Neural crest cell (in vitro differentiated cells): ENCODE results near the gene DIAPH2. TPM values are rescaled to one million over a fixed set of nuclear protein-coding genes. Genes with fewer than 3 reads are reported as not detected.

Source experiments
- DNase-seq: peaks from one replicate; pipeline ENCODE4 v3.0.0; 2021; ENCODE audit warnings: low read depth, mixed read lengths, low spot score
- H3K27ac Mint-ChIP-seq: one replicate; pipeline ENCODE4 v1.8.0; 2021; ENCODE audit warnings: mild to moderate bottlenecking, mixed read lengths; ENCODE audit not compliant: unreplicated experiment
- H3K27me3 Mint-ChIP-seq: 2 replicates; pipeline ENCODE4 v1.8.0; 2021; ENCODE audit warnings: low read depth, mild to moderate bottlenecking, mixed read lengths
- H3K36me3 Mint-ChIP-seq: 2 replicates; pipeline ENCODE4 v1.8.0; 2021; ENCODE audit warnings: low read depth, mild to moderate bottlenecking, mixed read lengths
- H3K4me1 Mint-ChIP-seq: 2 replicates; pipeline ENCODE4 v1.8.0; 2021; ENCODE audit warnings: mixed read lengths
- H3K4me3 Mint-ChIP-seq: one replicate; pipeline ENCODE4 v1.8.0; 2021; ENCODE audit warnings: mild to moderate bottlenecking, mixed read lengths
- H3K9me3 Mint-ChIP-seq: 2 replicates; pipeline ENCODE4 v1.8.0; 2021; ENCODE audit warnings: mixed read lengths
- total RNA-seq: library from RNA; stranded (reverse); gene quantifications from 2 replicates; pipeline ENCODE4 v1.2.1, GENCODE V29; 2021
- TF ChIP-seq, protein P1 (sequence below): fragments of 200-600 bp; sonication (generic); conservative IDR thresholded peaks from 2 replicates; pipeline ENCODE4 v1.5.0; 2021; ENCODE audit warnings: antibody characterized with exemption, mild to moderate bottlenecking

Gene DIAPH2
- total RNA-seq, 1 donor from 2014 or later, result 8.4 TPM

DNA sequence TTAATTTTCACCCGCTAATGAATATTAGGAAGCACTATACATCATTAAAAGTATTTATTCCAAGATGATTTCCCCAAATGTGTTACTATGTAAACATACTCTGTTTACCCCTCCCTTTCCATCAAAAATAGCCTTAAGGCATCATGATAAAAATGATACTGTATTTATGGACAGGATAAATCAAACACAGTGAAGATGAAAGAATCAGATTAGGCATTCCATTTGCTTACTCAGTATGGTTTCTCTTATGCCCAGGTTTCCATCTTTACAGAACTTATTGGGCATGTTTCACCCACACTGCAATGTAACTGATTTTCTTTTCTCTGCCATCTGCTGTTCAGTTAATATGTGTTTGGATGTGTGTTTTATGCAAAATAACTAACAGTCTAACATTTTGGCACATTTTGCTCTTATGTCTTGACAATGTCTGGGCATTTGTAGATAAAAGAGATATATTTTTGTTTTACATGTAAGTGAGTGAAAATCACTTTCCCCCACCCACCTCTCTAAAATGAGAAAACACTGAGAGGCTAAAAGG, 644.3 kb downstream of the DIAPH2 start:
- H3K27ac Mint-ChIP-seq, result no peak overlapping the region
- no peaks in the 10 kb centered on the region for H3K27me3 Mint-ChIP-seq
- H3K4me3 Mint-ChIP-seq, result no peak overlapping the region
- H3K36me3 Mint-ChIP-seq, result peaks cover 2% of the 10 kb centered on the region
- H3K9me3 Mint-ChIP-seq, result peaks cover 5% of the 10 kb centered on the region
- TF ChIP-seq, protein P1, sequence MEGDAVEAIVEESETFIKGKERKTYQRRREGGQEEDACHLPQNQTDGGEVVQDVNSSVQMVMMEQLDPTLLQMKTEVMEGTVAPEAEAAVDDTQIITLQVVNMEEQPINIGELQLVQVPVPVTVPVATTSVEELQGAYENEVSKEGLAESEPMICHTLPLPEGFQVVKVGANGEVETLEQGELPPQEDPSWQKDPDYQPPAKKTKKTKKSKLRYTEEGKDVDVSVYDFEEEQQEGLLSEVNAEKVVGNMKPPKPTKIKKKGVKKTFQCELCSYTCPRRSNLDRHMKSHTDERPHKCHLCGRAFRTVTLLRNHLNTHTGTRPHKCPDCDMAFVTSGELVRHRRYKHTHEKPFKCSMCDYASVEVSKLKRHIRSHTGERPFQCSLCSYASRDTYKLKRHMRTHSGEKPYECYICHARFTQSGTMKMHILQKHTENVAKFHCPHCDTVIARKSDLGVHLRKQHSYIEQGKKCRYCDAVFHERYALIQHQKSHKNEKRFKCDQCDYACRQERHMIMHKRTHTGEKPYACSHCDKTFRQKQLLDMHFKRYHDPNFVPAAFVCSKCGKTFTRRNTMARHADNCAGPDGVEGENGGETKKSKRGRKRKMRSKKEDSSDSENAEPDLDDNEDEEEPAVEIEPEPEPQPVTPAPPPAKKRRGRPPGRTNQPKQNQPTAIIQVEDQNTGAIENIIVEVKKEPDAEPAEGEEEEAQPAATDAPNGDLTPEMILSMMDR, result no peak
- peaks cover 18% of the 10 kb centered on the region for H3K4me1 Mint-ChIP-seq
- no peak for DNase-seq

DNA sequence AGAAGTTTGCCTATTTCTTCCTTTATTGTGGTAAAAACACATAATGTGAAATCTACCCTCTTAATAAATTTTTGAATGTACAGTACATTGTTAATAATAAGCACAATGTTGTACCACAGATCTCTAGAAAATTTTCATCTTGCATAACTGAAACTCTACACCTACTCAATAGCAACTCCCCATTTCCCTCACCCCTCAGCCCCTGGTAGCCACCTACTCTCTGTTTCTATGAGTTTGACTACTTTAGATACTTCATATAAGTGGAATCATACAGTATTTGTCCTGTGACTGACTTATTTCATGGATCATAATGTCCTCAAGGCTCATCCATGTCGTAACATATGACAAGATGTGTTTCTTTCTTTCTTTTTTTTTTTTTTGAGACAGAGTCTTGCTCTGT, 645.5 kb downstream of the DIAPH2 start:
- TF ChIP-seq, protein P1, result no peak
- Mint-ChIP-seq H3K36me3 (peaks cover under 1% of the 10 kb centered on the region), H3K4me1 (peaks cover 18% of the 10 kb centered on the region), H3K4me3 (no peak overlapping the region), H3K27ac (no peak overlapping the region), H3K9me3 (peaks cover 6% of the 10 kb centered on the region), H3K27me3 (no peaks in the 10 kb centered on the region)
- no peak for DNase-seq

DNA sequence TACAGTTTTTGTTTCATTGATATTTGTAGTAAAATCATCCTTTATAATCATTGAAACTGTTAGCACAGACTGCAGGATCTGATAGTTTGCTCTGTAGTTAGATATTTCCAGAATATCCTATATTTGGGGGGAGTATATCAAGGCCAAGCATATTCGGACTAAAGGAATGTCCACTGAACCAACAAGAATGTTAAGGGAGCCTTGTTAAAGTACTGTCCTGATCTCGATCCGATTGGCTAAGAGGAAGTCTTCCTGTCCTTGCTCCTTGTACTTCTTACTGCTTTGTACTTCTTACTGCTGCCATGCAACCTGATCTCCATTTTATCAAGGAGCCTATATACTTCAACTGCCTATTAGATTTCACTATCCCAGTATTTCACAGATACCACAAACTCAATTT, 648.3 kb downstream of the DIAPH2 start:
- Mint-ChIP-seq H3K36me3 (no peaks in the 10 kb centered on the region), H3K4me3 (no peak overlapping the region), H3K27me3 (no peaks in the 10 kb centered on the region), H3K9me3 (peaks cover 3% of the 10 kb centered on the region), H3K4me1 (peaks cover 14% of the 10 kb centered on the region), H3K27ac (no peak overlapping the region)
- DNase-seq, result no peak
- TF ChIP-seq, protein P1, result no peak

DNA sequence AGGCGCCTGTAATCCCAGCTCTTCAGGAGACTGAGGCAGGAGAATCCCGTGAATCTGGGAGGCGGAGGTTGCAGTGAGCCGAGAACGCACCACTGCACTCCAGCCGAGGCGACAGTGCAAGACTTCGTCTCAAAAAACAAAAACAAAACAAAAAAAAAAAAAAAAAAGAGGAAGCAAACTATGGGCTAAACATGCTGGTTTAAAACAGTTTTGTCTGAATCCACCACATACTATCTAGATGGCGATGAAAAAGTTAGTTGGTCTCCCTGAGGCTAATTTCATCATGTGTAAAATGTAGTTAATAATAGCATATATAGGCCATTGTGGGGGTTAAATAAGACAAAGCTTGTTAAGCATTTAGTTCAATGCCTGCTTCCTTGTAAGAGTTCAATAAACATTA, 650.2 kb downstream of the DIAPH2 start:
- no peak overlapping the region for H3K27ac Mint-ChIP-seq
- H3K4me1 Mint-ChIP-seq, result peaks cover 9% of the 10 kb centered on the region
- H3K27me3 Mint-ChIP-seq, result no peaks in the 10 kb centered on the region
- TF ChIP-seq, protein P1, result no peak
- peaks cover 3% of the 10 kb centered on the region for H3K9me3 Mint-ChIP-seq
- no peak for DNase-seq
- no peaks in the 10 kb centered on the region for H3K36me3 Mint-ChIP-seq
- H3K4me3 Mint-ChIP-seq, result no peak overlapping the region

DNA sequence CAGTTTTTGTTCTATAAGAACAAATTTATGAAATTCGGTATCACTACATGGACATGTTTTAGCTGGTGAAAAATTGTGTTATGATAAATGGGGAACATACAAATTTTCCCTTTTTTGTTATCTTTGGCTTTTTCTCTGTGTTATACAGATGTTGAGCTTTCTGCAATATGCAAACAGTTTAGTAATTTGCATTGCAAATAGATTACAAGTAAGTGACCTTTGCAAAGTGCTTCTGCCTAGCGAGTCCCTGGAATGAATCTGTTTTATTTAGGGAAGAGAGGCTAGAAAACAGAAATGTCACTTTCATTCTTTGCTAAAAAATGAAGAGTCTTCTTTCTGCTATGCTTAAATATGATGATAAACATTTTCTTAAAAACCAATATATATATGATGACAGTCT, 660.1 kb downstream of the DIAPH2 start:
- no peaks in the 10 kb centered on the region for H3K9me3 Mint-ChIP-seq
- H3K4me1 Mint-ChIP-seq, result peaks cover 11% of the 10 kb centered on the region
- no peak overlapping the region for H3K4me3 Mint-ChIP-seq

More for the DNA sequence above, 660.1 kb downstream of the DIAPH2 start:
- Mint-ChIP-seq H3K36me3 (no peaks in the 10 kb centered on the region), H3K27me3 (no peaks in the 10 kb centered on the region), H3K27ac (no peak overlapping the region)
- TF ChIP-seq, protein P1, result no peak
- no peak for DNase-seq
